Measurements from ENCODE around the gene ATP5F1A.

DNA sequence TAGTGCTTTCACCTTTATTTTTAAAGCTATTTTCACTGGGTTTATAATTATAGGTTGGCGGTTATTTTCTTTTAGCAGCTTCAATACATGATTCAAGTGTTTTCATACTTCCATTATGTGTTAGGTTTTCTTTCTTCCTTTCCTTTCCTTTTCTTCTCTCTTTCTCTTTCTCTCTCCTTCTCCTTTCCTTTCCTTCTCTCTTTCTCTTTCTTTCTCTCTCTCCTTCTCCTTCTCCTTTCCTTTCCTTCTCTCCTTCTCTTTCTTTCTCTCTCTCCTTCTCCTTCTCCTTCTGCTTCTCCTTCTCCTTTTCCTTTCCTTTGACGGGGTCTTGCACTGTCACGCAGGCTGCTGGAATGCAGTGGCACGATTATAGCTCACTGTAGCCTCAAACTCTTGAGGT lies 42.1 kb upstream of the ATP5F1A start:
- TF ChIP-seq, protein P1, sequence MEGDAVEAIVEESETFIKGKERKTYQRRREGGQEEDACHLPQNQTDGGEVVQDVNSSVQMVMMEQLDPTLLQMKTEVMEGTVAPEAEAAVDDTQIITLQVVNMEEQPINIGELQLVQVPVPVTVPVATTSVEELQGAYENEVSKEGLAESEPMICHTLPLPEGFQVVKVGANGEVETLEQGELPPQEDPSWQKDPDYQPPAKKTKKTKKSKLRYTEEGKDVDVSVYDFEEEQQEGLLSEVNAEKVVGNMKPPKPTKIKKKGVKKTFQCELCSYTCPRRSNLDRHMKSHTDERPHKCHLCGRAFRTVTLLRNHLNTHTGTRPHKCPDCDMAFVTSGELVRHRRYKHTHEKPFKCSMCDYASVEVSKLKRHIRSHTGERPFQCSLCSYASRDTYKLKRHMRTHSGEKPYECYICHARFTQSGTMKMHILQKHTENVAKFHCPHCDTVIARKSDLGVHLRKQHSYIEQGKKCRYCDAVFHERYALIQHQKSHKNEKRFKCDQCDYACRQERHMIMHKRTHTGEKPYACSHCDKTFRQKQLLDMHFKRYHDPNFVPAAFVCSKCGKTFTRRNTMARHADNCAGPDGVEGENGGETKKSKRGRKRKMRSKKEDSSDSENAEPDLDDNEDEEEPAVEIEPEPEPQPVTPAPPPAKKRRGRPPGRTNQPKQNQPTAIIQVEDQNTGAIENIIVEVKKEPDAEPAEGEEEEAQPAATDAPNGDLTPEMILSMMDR (conservative IDR thresholded peaks at IDR 0.05; ENCODE audit: low read length), result no peak
- TF ChIP-seq EZH2phosphoT487 (IDR thresholded peaks at IDR 0.05; ENCODE audit: borderline replicate concordance, low read depth, low read length), result no peak

Measured in OCI-LY7 (cell line).